HUES64 (cell line): ENCODE measurements around the gene NSUN2.

Experiments
- H3K27ac ChIP-seq: 2 replicates; pipeline ENCODE4 v1.7.0; 2013; ENCODE audit warnings: low read depth, low read length, inconsistent platforms
- H3K27me3 ChIP-seq: 2 replicates; pipeline ENCODE4 v1.6.1; 2013; ENCODE audit warnings: mild to moderate bottlenecking, low read length; ENCODE audit not compliant: insufficient read depth
- H3K36me3 ChIP-seq: 2 replicates; pipeline ENCODE4 v1.6.1; 2013; ENCODE audit warnings: mild to moderate bottlenecking, low read length; ENCODE audit not compliant: insufficient read depth
- H3K4me1 ChIP-seq: 2 replicates; pipeline ENCODE4 v1.6.1; 2013; ENCODE audit warnings: mild to moderate bottlenecking, low read length, moderate library complexity; ENCODE audit not compliant: insufficient read depth
- H3K4me3 ChIP-seq: 2 replicates; pipeline ENCODE4 v1.5.1; 2013; ENCODE audit warnings: mild to moderate bottlenecking, low read length, moderate library complexity
- H3K9ac ChIP-seq: 2 replicates; pipeline ENCODE4 v1.6.1; 2013; ENCODE audit warnings: mild to moderate bottlenecking, low read depth, low read length
- H3K9me3 ChIP-seq: 2 replicates; pipeline ENCODE4 v1.6.1; 2013; ENCODE audit warnings: low read depth, low read length; ENCODE audit not compliant: insufficient read depth
- WGBS: fragments of 150-250, 120-280 bp; methylation state at CpG from one replicate; pipeline ENCODE4 v1.1.7; 2013; ENCODE audit warnings: missing lambda C conversion rate; 5-methylcytosine and 5-hydroxymethylcytosine counted together

The NSUN2 gene

DNA sequence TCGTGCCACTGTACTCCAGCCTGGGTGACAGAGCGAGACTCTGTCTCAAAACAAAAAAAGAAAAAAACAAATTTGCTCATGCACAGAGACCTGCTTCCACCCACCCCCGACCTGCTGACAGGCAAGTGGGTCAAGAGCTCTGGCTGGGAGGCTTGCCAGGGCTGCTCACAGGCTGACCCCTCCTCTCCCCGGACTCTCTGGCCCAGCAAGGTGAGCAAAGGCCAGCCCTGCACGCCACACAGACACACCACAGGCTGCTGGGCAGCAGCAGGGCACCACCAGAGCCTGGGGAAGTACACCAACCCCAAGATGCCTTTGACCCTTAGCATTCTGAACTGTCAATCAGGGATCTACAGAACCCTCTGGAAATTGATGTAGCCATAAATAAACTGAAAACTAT is 29.2 kb downstream of the NSUN2 start:
- 93% methylated on average over 5 of the region's 5 CpGs for WGBS
- peaks cover 99% of the 10 kb centered on the region for H3K36me3 ChIP-seq
- no peaks in the 10 kb centered on the region for H3K9me3 ChIP-seq
- no peak overlapping the region for H3K9ac ChIP-seq
- H3K27me3 ChIP-seq, result no peaks in the 10 kb centered on the region
- H3K4me1 ChIP-seq, result no peaks in the 10 kb centered on the region
- no peak overlapping the region for H3K4me3 ChIP-seq
- H3K27ac ChIP-seq, result no peak overlapping the region

DNA sequence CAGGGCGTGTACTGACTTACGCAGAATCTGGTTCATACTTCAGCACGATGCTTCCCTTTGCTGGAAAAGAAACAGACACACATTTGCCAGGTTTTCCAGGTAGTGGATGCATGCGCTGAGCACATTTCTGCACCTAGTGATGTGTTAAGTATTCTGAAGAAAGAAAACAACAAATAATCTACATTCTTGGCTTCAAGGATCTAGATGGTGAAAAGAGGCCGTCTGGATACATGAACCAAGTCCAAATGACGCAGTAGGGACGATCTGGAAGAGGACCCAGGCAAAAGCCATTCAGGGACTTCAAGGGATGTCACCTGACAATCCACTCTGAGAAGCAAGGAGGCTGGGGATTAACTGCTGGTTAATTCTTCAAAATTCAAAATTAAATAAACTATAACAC is 30.4 kb downstream of the NSUN2 start:
- Histone ChIP-seq H3K4me3 (no peak overlapping the region), H3K9ac (no peak overlapping the region), H3K9me3 (no peaks in the 10 kb centered on the region), H3K4me1 (no peaks in the 10 kb centered on the region), H3K36me3 (peaks cover 99% of the 10 kb centered on the region), H3K27ac (no peak overlapping the region), H3K27me3 (no peaks in the 10 kb centered on the region)
- 95% methylated on average over 7 of the region's 7 CpGs for WGBS

DNA sequence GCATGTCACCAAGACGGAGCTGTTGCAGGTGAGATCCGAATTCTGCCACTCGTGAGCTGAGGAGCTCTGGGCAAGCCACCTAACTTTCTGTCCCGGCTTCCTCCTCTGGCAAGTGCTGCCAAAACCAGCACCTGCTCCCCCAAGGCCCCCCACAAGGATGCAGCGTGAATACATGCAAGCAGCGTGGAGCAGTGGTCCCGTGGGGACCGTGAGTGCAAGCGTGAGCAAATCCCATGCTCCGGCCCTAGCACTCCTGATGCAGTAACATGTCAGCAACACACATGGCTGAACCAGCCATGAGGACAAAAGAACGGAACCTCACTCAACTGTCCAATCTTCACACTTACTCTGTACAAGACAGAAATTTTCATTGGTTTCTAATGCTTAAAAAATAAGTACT is 31.0 kb downstream of the NSUN2 start:
- no peaks in the 10 kb centered on the region for H3K9me3 ChIP-seq
- H3K4me1 ChIP-seq, result no peaks in the 10 kb centered on the region
- H3K36me3 ChIP-seq, result peaks cover 96% of the 10 kb centered on the region
- no peak overlapping the region for H3K4me3 ChIP-seq
- 94% methylated on average over 11 of the region's 11 CpGs for WGBS
- H3K27ac ChIP-seq, result no peak overlapping the region
- no peak overlapping the region for H3K9ac ChIP-seq
- no peaks in the 10 kb centered on the region for H3K27me3 ChIP-seq

DNA sequence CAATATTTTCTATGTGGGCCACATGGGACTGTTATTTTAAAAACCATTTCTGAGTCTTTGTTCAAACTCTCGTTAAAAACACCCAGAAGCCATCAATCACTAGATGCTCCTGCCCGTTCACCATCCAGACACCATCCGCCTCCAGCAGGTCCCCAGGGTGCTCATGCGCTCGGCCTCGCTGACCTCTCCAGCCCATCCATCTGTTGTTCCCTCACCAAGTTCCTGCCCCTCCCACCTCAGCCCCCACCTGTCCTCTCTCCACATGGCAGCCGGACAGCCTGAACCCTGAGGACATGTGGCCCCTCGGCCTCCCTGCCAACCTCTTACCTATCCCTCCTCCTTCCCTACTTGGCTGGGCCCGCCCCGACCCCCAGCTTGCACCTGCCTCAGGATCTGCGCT is 31.6 kb downstream of the NSUN2 start:
- H3K9ac ChIP-seq, result no peak overlapping the region
- WGBS, result 96% methylated on average over 11 of the region's 11 CpGs

DNA sequence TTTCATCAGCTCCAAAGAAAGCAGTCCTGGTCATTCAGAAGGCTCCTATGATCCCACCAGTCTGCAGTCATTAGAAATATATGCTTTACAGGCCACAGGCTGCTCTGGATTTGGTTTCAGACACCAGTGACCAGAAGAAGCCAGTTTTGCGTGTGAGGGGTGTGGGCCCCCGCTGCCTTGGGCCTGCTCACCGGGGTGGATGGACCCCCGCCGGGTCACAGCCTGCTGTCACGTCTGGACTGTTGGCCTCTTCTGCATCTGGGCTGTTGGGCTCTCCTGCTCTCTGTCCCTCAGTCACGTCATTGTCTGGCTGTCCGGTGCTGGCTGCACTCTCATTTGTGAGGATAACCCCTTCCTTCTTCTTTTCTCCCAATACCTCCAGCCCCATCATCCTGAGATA is 33.1 kb downstream of the NSUN2 start:
- Histone ChIP-seq H3K36me3 (peaks cover 86% of the 10 kb centered on the region), H3K9ac (no peak overlapping the region)
- WGBS, result 95% methylated on average over 8 of the region's 8 CpGs

More for the DNA sequence above, 31.6 kb downstream of the NSUN2 start:
- Histone ChIP-seq H3K4me1 (no peaks in the 10 kb centered on the region), H3K36me3 (peaks cover 96% of the 10 kb centered on the region), H3K27me3 (no peaks in the 10 kb centered on the region), H3K9me3 (no peaks in the 10 kb centered on the region), H3K27ac (no peak overlapping the region), H3K4me3 (no peak overlapping the region)

DNA sequence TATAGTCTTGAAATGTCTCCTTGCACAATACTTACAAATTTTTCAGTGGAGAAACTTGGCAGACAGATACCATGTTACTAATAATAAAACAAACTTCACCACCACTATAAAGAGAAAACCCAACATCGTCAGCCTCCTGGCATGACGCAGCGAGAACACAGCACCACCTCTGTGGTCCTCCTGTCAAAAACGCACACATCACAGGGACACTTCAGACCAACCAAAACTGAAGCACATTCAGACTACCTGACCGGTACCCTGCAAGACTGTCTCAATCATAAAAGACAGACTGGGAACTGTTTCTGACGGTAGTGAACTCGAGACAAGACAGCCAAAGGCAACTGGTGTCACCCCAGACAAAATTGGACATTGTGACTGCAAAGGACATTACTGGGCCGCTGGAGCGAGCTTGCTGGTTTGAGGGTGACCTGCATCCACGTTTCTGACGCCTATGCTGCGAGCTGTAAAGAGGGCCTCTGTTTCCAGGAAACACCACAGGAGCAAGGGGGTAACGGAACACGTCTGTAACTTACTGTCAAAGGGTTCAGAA is 34.4 kb downstream of the NSUN2 start:
- 89% methylated on average over 14 of the region's 14 CpGs for WGBS
- no peaks in the 10 kb centered on the region for H3K4me1 ChIP-seq
- H3K27me3 ChIP-seq, result no peaks in the 10 kb centered on the region
- H3K4me3 ChIP-seq, result no peak overlapping the region
- no peaks in the 10 kb centered on the region for H3K9me3 ChIP-seq
- no peak overlapping the region for H3K9ac ChIP-seq
- peaks cover 73% of the 10 kb centered on the region for H3K36me3 ChIP-seq
- no peak overlapping the region for H3K27ac ChIP-seq

More for the DNA sequence above, 33.1 kb downstream of the NSUN2 start:
- Histone ChIP-seq H3K4me1 (no peaks in the 10 kb centered on the region), H3K27ac (no peak overlapping the region), H3K9me3 (no peaks in the 10 kb centered on the region), H3K4me3 (no peak overlapping the region), H3K27me3 (no peaks in the 10 kb centered on the region)

DNA sequence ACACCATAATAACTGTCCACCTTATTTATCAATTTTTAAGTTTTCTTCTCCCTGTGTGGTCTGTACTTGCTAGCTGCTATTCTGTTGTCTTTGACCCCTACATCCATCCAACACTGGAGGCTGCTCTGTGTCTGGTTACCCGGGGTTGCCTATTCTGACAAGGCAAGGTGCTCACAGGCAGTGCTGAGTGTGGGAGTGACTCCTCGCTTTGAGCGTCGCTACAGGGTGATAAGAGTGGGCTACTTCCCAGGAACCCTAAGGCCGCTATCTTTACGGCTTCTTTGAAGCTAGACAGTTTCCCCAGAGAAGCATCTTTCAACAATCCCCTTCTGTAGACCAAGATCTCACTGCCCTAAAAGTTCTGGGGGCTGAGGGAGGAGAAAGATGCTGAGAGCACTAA is 35.3 kb downstream of the NSUN2 start:
- Histone ChIP-seq H3K9ac (no peak overlapping the region), H3K4me3 (no peak overlapping the region), H3K9me3 (no peaks in the 10 kb centered on the region), H3K4me1 (no peaks in the 10 kb centered on the region), H3K36me3 (peaks cover 65% of the 10 kb centered on the region), H3K27me3 (no peaks in the 10 kb centered on the region), H3K27ac (no peak overlapping the region)
- WGBS, result 90% methylated on average over 6 of the region's 6 CpGs

DNA sequence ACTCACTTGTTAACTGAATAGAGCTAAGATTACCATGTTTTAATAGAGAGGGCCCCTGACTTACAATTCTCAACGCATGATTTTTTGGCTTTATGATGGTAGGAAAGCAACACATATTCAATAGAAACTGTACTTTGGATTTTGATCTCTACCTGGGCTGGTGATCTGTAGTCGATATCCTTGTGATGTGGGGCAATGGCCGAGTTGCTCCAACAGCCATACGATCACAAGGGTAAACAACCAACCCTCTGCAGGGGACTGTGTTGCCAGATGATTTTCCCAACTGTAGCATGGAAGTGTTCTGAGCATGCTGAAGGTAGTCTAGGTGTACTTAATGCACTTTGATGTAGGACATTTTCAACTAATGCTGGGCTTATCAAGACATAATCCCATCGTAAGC is 36.5 kb downstream of the NSUN2 start:
- Histone ChIP-seq H3K4me1 (no peaks in the 10 kb centered on the region), H3K9me3 (no peaks in the 10 kb centered on the region), H3K27ac (no peak overlapping the region), H3K4me3 (no peak overlapping the region), H3K9ac (no peak overlapping the region), H3K36me3 (peaks cover 53% of the 10 kb centered on the region), H3K27me3 (no peaks in the 10 kb centered on the region)
- WGBS, result 95% methylated on average over 4 of the region's 5 CpGs

DNA sequence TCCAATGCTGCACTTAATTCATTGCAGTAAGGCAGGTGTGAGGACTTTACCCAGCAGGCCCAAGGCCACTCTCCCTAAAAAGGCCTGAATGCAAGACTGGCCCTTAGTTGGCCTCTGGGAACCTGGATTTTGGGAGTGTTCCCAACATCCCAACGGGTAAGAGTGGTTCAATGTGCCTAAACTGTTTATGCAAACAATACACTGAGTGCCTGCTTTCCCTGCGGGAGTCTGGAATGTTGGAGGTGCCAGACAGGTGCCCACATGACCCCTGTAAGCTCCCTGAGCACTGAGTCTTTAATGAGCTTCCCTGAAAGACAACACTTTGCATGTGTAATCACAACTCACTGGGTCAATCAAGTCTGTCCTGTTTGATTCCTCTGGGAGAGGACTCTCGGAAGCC is 37.4 kb downstream of the NSUN2 start:
- WGBS, result 86% methylated on average over 3 of the region's 3 CpGs
- Histone ChIP-seq H3K9ac (no peak overlapping the region), H3K27ac (no peak overlapping the region), H3K9me3 (no peaks in the 10 kb centered on the region), H3K4me1 (no peaks in the 10 kb centered on the region), H3K27me3 (no peaks in the 10 kb centered on the region), H3K36me3 (peaks cover 43% of the 10 kb centered on the region), H3K4me3 (no peak overlapping the region)

DNA sequence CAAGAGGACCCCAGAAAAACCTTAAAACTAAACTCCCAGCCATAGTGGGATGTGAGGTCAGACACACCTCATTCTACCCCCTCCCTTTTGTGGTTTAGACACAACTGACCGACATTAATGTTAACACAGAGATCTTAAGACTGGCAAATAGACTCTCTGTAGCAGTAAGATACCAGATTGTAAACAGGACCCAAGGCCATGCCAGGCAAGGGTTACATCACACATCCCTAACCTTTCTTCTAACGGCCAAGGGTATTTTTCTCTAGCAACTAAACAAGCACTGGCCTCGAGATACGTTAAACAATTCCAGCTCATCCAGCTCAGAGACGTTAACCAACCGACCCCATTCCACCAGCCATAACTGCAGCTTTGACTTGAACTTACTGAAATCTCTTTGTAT is 38.8 kb downstream of the NSUN2 start:
- Histone ChIP-seq H3K36me3 (peaks cover 30% of the 10 kb centered on the region), H3K4me3 (no peak overlapping the region), H3K9ac (no peak overlapping the region), H3K27ac (no peak overlapping the region), H3K27me3 (no peaks in the 10 kb centered on the region), H3K4me1 (no peaks in the 10 kb centered on the region), H3K9me3 (no peaks in the 10 kb centered on the region)
- WGBS, result 95% methylated on average over 6 of the region's 6 CpGs

DNA sequence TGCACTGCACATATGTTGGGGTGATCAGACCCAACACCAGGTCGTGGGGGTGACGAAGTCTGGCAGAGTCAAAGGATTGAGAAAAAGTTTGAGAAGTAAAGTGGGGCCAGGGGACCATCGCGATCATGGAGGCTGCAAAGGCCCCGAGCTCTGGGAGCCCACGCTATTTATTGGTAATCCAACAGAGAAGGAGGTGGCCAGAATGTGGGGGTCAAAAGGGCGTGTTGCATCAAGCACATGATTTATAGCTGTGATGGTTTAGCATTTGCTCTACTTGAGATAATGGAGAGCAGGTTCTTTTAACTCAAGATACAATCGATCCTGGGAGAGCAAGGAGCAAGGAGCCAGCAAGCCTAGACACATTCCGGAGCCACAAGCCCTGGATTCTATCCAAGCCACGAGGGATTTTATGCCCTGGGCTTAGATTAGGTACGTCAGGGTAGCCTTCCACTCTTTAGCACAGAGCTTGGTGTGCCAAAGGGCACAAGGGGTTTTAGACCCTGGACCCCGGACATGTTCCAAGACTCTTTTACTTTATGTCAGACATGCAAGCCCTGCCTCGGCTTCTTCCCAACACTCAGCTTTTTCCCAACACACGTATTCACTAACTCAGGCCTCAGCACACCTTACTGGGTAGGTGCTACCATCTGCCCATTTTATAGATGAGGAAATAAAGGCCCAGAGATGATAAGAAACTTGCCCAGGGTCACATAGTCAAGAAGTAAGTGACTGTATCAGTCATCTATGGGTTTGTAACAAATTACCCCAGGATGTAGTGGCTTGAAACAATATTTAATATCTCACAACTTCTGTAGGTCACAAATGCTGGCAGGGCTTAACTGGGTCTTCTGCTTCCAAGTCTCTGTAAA is 39.5 kb downstream of the NSUN2 start:
- WGBS, result 93% methylated on average over 14 of the region's 14 CpGs
- Histone ChIP-seq H3K9ac (no peak overlapping the region), H3K9me3 (no peaks in the 10 kb centered on the region)

More for the DNA sequence above, 39.5 kb downstream of the NSUN2 start:
- Histone ChIP-seq H3K4me1 (no peaks in the 10 kb centered on the region), H3K27ac (no peak overlapping the region), H3K36me3 (peaks cover 23% of the 10 kb centered on the region), H3K27me3 (no peaks in the 10 kb centered on the region), H3K4me3 (no peak overlapping the region)
